ENCODE measurements around the gene NHLH2. TPM values are rescaled to one million over a fixed set of nuclear protein-coding genes. Genes with fewer than 3 reads are reported as not detected.

The NHLH2 gene
- total RNA-seq, 1 experiment from 2014 or later, result not detected

DNA sequence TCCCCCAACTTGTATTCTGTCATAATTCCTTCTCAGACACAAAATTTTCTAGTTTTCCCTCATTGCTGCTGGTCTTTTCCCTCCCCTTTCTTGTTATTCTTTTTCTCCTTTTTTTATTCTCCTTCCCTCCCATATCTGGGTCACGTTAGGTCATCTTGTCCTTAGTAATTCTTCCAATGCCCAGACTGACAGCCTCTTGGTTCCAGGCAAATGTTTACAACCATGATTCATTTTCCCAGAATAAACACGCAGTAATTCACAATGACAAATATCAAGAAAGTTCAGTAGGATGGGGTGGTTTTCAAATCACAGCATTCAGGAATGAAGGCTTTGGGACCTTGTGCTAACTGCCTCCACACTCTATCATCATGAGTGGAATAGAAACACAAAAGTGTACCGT is 25.2 kb downstream of the NHLH2 start:
- Histone ChIP-seq H3K4me1 (ENCODE audit: control insufficient read depth, insufficient read depth, low read length) (no peaks in the 10 kb centered on the region), H3K4me3 (ENCODE audit: low read depth in 2 of 2, low read length in 2 of 2) (no peak overlapping the region), H3K27me3 (ENCODE audit: control insufficient read depth, insufficient read depth, low read length) (no peaks in the 10 kb centered on the region; the same call in 1 of the 2 replicates), H3K36me3 (ENCODE audit: control insufficient read depth, insufficient read depth, low read length) (no peaks in the 10 kb centered on the region), H3K9me3 (ENCODE audit: control insufficient read depth, insufficient read depth, low read depth, low read length) (no peaks in the 10 kb centered on the region), H3K27ac (ENCODE audit: low read length) (no peak overlapping the region)
- intact Hi-C loops (cut with micrococcal nuclease; ENCODE audit: unreplicated experiment), result no loop called here
- CTCF ChIA-PET, result no interaction called here
- in situ Hi-C loops (cut with HindIII; ENCODE audit: low pct_unique_long_range_greater_than_20kb, low sequenced_read_pairs), result no loop called here
- DNase-seq (ENCODE audit: low read depth, low spot score) (no peak), ATAC-seq (no peak)
- no TSS peak for BruUV-seq (replicated peaks)
- POLR2A ChIA-PET, result no interaction called here
- no peak for TF ChIP-seq CTCF (IDR thresholded peaks at IDR 0.05)
- TF ChIP-seq TCF7L2 (IDR thresholded peaks at IDR 0.05; ENCODE audit: low read depth, low read length), result no peak
- TF ChIP-seq POLR2AphosphoS5 (IDR thresholded peaks at IDR 0.05; ENCODE audit: low read depth, low read length), result no peak
- TF ChIP-seq, protein P1, sequence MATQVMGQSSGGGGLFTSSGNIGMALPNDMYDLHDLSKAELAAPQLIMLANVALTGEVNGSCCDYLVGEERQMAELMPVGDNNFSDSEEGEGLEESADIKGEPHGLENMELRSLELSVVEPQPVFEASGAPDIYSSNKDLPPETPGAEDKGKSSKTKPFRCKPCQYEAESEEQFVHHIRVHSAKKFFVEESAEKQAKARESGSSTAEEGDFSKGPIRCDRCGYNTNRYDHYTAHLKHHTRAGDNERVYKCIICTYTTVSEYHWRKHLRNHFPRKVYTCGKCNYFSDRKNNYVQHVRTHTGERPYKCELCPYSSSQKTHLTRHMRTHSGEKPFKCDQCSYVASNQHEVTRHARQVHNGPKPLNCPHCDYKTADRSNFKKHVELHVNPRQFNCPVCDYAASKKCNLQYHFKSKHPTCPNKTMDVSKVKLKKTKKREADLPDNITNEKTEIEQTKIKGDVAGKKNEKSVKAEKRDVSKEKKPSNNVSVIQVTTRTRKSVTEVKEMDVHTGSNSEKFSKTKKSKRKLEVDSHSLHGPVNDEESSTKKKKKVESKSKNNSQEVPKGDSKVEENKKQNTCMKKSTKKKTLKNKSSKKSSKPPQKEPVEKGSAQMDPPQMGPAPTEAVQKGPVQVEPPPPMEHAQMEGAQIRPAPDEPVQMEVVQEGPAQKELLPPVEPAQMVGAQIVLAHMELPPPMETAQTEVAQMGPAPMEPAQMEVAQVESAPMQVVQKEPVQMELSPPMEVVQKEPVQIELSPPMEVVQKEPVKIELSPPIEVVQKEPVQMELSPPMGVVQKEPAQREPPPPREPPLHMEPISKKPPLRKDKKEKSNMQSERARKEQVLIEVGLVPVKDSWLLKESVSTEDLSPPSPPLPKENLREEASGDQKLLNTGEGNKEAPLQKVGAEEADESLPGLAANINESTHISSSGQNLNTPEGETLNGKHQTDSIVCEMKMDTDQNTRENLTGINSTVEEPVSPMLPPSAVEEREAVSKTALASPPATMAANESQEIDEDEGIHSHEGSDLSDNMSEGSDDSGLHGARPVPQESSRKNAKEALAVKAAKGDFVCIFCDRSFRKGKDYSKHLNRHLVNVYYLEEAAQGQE (IDR thresholded peaks at IDR 0.05; ENCODE audit: insufficient read depth in 1 of 2, low read depth in 2 of 2, low read length in 1 of 2), result no peak
- no peak for TF ChIP-seq SIN3A (IDR thresholded peaks at IDR 0.05; ENCODE audit: borderline replicate concordance, insufficient read depth, low read depth, low read length)

- ChIA-PET POLR2A (no interaction called here), CTCF (no interaction called here)
- TF ChIP-seq CTCF (IDR thresholded peaks at IDR 0.05) (no peak), SIN3A (IDR thresholded peaks at IDR 0.05; ENCODE audit: borderline replicate concordance, insufficient read depth, low read depth, low read length) (no peak)
- intact Hi-C loops (cut with micrococcal nuclease; ENCODE audit: unreplicated experiment) (no loop called here), in situ Hi-C loops (cut with HindIII; ENCODE audit: low pct_unique_long_range_greater_than_20kb, low sequenced_read_pairs) (no loop called here)
- no peaks in the 10 kb centered on the region for H3K9me3 ChIP-seq (ENCODE audit: control insufficient read depth, insufficient read depth, low read depth, low read length)
- no peaks in the 10 kb centered on the region for H3K36me3 ChIP-seq (ENCODE audit: control insufficient read depth, insufficient read depth, low read length)
- no peaks in the 10 kb centered on the region; the same call in 1 of the 2 replicates for H3K27me3 ChIP-seq (ENCODE audit: control insufficient read depth, insufficient read depth, low read length)
- ATAC-seq (no peak), DNase-seq (ENCODE audit: low read depth, low spot score) (no peak)
- H3K4me1 ChIP-seq (ENCODE audit: control insufficient read depth, insufficient read depth, low read length), result no peaks in the 10 kb centered on the region
- H3K27ac ChIP-seq (ENCODE audit: low read length), result no peak overlapping the region
- BruUV-seq (replicated peaks), result no TSS peak
- no peak overlapping the region for H3K4me3 ChIP-seq (ENCODE audit: low read depth in 2 of 2, low read length in 2 of 2)
Observed at GRCh38 chr1:115814685-115815398, 26.1 kb downstream of the NHLH2 start.
